Suprapubic skin (tissue), 4 donors: ENCODE data around the gene NPAS3.

ENCODE experiments used
- CTCF ChIP-seq, 2 donors: fragments of 200-600 bp in 1 of 2; fragments of 450-650 bp in 1 of 2; sonication (generic) in 1 of 2; IDR thresholded peaks; one replicate each; pipeline ENCODE4 v1.5.1; 2016 to 2019; ENCODE audit warnings: antibody characterized with exemption in 2 of 2, mild to moderate bottlenecking in 1 of 2, moderate library complexity in 1 of 2
- EP300 ChIP-seq: sonication (generic); formaldehyde crosslinking; IDR thresholded peaks from one replicate; pipeline ENCODE4 v1.6.1; 2017; ENCODE audit warnings: antibody characterized with exemption
- POLR2A ChIP-seq, 2 donors: fragments of 450-650 bp; IDR thresholded peaks; one replicate each; pipeline ENCODE4 v1.6.1; 2017; ENCODE audit warnings: antibody characterized with exemption in 2 of 2, mild to moderate bottlenecking in 2 of 2, moderate library complexity in 2 of 2
- POLR2AphosphoS5 ChIP-seq, 3 donors: sonication (generic); formaldehyde crosslinking; IDR thresholded peaks; one replicate each; pipeline ENCODE4 v1.6.1; 2017; ENCODE audit warnings: antibody characterized with exemption in 3 of 3

GRCh38 chr14:33488582-33488981 lies 549.9 kb downstream of the NPAS3 start:
- no peak for TF ChIP-seq POLR2A (IDR thresholded peaks at IDR 0.05)
- no peak for TF ChIP-seq CTCF (IDR thresholded peaks at IDR 0.05)
- TF ChIP-seq EP300, result no peak
- TF ChIP-seq POLR2AphosphoS5 (IDR thresholded peaks at IDR 0.05), result no peak
